DLD1 (cell line): Measurements from ENCODE around the gene TIFAB.

Experiments
- in situ Hi-C: cut with HindIII; loops from 2 replicates; pipeline ENCODE4 v1.10.0; 2017; ENCODE audit warnings: low sequenced_read_pairs

The TIFAB gene

GRCh38 chr5:135460246-135461033, 8.3 kb upstream of the TIFAB start:
- in situ Hi-C loops, result loop anchor here (5.0 to 25.0 kb wide), 4 partner anchors 43 to 372 kb away; partner anchors contain the start of gene SLC25A48

GRCh38 chr5:135458921-135459331, 6.8 kb upstream of the TIFAB start:
- in situ Hi-C loops, result loop anchor here (25.0 kb wide), 1 partner anchor 278 kb away; no protein-coding TSS in a partner anchor

DNA sequence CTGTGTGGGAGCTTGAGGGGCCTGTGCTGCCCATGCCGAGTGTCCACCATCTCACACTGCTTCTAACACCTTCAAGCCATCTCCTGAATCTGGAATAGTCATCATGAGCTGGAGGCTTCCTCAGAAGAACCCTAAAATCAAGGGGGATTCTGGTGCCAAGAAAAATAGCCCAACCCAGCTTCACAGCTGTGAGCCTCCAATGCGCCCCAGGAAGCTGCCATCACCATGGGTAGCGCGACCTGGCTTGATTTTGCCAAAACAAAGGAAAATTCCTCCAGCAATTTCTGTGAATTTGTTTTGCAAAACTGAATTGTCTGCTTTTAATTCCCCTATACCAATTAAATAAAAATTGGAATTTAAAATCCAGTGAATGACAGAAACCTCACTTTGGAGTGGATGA, 6.2 kb upstream of the TIFAB start:
- in situ Hi-C loops, result loop anchor here (25.0 kb wide), 1 partner anchor 279 kb away; no protein-coding TSS in a partner anchor

GRCh38 chr5:135457424-135458071, 5.4 kb upstream of the TIFAB start:
- in situ Hi-C loops, result loop anchor here (25.0 kb wide), 1 partner anchor 280 kb away; no protein-coding TSS in a partner anchor

DNA sequence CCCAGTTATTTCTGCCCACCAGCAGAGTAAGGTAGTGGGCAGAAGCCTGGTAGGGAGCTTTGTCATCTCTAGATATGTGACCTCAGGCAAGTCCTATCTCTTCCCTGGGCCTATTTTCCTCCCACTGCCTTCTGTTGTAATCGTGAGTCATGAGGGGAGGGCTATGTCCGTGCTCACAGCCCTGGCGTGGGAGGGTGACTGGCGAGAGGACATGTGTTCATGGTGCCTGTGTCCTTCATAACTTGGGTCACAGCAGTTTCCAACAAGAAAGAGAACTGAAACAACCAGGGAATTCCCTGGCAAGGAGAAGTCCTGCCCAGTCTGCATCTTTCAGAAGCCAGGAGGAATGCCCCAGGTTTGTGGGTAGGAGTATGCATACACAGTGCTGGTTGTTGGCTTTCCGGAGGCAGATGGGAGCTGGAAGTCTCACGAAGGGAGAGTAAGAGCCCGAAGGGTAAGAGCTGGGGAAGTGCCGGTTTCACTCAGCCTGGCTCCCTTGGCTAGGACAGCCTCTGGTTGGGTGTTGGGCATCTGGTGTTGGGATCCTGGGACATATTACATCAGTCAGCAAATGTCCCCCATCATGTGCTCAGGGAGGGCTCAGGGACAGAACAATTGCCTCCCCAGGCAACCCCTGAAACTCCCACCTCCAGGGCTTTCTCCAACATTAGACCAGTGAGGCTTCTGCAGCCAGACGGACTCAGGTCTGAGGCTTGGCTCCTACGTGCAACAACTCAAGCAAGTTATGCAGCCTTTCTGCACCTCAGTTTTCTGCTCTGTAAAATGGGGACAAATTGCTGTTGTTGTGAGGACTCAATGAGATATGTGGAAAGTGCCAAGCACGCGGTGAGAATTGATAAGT, 4.3 kb upstream of the TIFAB start:
- in situ Hi-C loops, result loop anchor here (25.0 kb wide), 1 partner anchor 281 kb away; no protein-coding TSS in a partner anchor

DNA sequence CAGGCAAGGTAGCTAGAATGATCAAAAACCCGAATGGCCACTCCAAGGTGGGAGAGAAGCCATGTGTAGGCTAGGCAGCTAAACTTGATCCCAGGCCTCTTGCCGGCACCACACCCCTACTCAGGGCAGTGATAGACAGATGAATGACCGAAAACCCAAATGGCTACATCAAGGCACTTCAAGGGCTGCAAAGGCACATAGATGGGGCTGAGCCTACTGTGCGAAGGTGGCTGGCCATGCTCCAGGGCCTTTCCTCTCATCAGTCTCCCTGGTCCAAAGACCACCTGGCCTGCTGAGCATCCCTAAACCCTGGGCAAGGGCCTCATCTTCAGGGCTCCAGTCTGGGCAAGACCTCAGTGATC, 3.7 kb upstream of the TIFAB start:
- in situ Hi-C loops, result loop anchor here (25.0 kb wide), 1 partner anchor 281 kb away; no protein-coding TSS in a partner anchor

DNA sequence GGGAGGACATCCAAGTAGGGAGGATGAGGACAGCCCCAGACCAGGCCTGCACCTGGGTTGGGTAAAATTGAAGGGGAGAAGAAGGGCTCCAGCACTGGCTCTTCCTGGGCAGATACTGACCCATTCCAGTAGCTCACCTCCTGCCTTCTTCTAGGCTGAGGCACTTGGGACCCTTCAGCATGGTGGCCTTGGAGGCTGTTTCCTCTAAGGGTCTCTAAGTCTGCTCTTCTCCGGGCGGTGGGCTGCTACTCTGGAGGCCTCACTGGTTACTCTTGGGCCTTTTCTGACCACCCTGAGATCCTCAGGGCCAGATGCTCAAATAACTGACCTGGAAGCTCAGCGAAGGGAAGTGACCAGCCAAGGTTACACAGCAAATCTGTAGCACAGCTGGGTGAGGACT, 2.8 kb upstream of the TIFAB start:
- in situ Hi-C loops, result loop anchor here (25.0 kb wide), 1 partner anchor 282 kb away; no protein-coding TSS in a partner anchor

DNA sequence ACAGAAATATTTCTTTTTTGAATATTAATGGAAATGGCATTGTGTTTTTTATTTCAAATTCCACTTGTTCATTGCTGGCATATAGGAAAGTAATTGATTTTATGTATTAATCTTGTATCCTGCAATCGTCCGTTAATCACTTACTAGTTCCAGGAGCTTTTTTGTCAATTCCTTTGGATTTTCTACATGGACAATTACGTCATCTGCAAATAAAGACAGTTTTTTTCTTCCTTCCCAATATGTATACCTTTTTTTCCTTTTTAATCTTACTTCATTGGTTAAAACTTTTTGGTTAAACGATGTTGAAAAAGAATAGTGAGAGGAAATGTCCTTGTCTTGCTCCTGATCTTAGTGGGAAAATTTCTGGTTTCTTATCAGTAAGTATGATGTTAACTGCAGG, 1.5 kb upstream of the TIFAB start:
- in situ Hi-C loops, result loop anchor here (25.0 kb wide), 1 partner anchor 284 kb away; no protein-coding TSS in a partner anchor

DNA sequence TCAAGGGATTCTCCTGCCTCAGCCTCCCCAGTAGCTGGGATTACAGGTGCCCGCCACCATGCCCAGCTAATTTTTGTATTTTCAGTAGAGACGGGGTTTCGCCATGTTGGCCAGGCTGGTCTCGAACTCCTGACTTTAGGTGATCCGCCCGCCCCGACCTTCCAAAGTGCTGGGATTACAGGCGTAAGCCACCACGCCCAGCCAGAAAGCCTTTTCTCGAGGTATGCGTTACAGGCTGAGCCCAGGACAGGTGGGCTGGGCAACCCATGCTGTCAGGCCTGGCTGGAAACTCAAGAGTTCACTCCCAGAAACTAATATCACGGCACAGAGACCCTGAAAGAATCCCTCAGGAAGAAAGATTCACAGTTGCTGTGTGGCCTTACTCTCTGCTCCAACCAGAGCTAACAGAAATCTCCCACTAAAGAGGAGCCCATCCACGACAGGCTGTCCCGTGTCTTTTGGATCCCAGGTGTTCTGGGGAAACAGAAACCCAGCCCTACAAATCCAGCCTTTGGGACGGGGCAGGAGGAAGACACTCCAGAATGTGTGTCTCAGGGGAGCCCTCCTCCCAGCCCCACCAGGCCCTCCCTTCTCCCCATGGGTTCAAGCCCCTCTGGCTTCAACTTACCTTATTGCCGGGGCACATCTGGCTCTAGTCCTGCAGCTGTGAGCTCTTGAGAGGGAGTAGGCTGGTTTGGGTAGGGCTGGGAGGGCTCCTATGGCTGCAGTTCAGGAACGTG, 400 bp downstream of the TIFAB start:
- in situ Hi-C loops, result loop anchor here (25.0 kb wide), 1 partner anchor 286 kb away; no protein-coding TSS in a partner anchor

DNA sequence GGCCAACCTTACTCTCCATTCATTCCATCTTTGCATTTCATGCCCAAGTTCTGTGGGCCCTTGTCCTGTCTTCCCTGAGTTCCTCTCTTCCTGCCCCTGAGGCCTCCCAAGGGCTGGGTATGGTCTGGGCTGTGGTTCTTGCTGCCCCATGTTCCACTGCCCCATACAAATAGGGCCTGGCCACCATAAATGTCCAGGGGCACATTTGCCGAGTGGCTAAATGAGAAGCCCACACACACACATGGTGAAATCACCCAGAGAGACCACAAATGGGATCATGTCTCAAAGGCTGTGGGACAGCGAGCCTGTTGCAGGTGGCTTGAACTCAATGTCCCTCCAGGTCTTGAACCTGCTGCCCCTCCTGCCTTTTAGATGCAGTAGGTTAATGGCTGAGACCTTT, 1.2 kb downstream of the TIFAB start:
- in situ Hi-C loops, result loop anchor here (25.0 kb wide), 1 partner anchor 286 kb away; no protein-coding TSS in a partner anchor

GRCh38 chr5:135450336-135450735, 1.8 kb downstream of the TIFAB start:
- in situ Hi-C loops, result loop anchor here (25.0 kb wide), 1 partner anchor 287 kb away; no protein-coding TSS in a partner anchor

DNA sequence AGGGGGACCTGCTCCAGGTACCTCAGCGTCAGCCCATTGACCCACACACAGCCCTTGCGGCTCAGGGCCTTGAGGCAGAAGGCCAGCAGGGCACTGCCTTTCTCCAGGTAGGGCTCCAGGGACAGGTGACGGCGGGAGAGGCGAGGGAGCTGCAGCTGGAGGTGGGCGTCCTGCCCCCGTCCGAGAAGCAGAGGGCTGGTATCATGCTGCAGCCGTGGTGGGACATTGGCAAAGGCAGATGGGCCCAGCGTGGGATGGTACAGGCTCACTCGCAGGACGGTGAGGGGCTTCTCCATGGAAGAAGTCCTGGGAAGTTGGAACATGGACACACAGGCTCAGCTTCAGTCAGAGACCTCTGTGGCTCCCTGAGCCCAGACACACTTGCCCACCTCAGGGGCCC, 2.5 kb downstream of the TIFAB start:
- in situ Hi-C loops, result loop anchor here (25.0 kb wide), 1 partner anchor 288 kb away; no protein-coding TSS in a partner anchor

- in situ Hi-C loops, result no loop called here
Measured at GRCh38 chr5:135448791-135449507, 3.2 kb downstream of the TIFAB start.

DNA sequence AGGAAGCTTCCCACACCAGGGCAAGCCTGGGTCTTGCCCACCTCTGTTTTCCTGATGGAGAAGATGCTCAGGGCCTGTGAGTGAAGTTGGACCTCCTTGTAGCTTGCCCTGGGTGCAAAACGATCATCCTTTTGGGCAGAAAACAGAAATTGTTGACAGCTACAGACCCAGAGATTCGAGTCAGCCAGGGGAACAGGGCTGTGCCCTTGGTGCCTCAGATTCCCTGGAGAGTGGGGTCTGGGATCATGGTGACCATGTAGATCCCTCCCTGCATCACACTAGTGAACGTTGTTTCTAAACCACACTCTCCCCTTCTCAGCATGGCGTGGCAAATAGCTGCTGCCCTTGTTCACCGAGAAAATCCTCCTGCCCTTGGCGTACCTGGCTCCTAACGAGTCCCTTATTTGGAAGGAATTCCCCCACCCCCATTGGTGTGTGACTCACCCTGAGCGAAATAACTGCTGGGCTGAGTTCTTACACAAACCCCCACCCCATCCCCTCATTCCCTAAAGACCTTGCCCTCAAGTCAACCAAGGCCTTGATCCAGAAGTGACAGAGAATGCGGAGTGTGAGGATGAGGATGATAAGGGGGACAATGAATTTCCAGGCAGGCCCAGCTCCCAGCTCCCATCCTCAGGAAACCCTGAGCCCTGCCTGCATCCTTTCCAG, 3.9 kb downstream of the TIFAB start:
- in situ Hi-C loops, result no loop called here

- in situ Hi-C loops, result no loop called here
Measured at GRCh38 chr5:135447298-135447929, 4.7 kb downstream of the TIFAB start, which contains the start of gene DCANP1. DCANP1 (minus strand) TSS chr5:135447348; CDS start chr5:135447108, 240 bp downstream.

- in situ Hi-C loops, result no loop called here
Measured at GRCh38 chr5:135446615-135447014, 5.5 kb downstream of the TIFAB start.

DNA sequence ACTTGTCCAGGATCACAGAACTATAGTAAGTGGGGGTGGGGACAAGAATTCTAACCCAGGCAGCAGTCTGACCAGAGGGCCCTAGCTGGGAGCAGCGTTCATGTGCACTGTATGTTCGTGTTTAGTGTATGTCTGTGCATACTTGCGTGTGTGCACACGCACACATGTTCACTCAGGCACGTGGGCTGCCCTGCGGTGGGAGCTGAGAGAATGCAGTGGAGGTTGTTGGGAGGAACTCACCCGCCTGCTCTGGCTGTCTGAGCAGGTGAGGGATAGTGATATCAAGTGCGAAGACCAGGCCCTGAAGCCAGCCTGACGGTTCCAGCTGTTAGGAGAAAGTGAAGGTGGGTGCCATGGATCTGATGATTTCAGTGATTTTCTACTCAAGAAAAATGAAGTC, 5.9 kb downstream of the TIFAB start:
- in situ Hi-C loops, result no loop called here

GRCh38 chr5:135445306-135445985, 6.7 kb downstream of the TIFAB start:
- in situ Hi-C loops, result no loop called here
